Loucy (cell line): ENCODE data around the gene SMIM44.
"Not testable (repeated sequence)": the region's sequence is repeated elsewhere in the genome, so short reads cannot be mapped to it uniquely, and the experiment has no call there.

Experiments
- CTCF ChIP-seq: fragments of 200-600 bp; sonication (generic); conservative IDR thresholded peaks from 2 replicates; pipeline ENCODE4 v1.5.1; 2014; ENCODE audit warnings: mild to moderate bottlenecking, antibody characterized with exemption, low read length
- EZH2phosphoT487 ChIP-seq: fragments of 200-600 bp; IDR thresholded peaks from 2 replicates; pipeline ENCODE4 v1.6.1; 2018; ENCODE audit warnings: antibody characterized with exemption, mild to moderate bottlenecking, moderate library complexity, borderline replicate concordance

- TF ChIP-seq CTCF, EZH2phosphoT487: not testable (repeated sequence)
Measured at GRCh38 chr19:3508121-3508661, 24.9 kb upstream of the SMIM44 start.
